ENCODE data around the gene PTK6. TPM values are rescaled to one million over a fixed set of nuclear protein-coding genes. Genes with fewer than 3 reads are reported as not detected.
"Not testable (repeated sequence)": the region's sequence is repeated elsewhere in the genome, so short reads cannot be mapped to it uniquely, and the experiment has no call there.

PTK6 gene
- total RNA-seq, 1 donor from 2014 or later, result 0.11 TPM

DNA sequence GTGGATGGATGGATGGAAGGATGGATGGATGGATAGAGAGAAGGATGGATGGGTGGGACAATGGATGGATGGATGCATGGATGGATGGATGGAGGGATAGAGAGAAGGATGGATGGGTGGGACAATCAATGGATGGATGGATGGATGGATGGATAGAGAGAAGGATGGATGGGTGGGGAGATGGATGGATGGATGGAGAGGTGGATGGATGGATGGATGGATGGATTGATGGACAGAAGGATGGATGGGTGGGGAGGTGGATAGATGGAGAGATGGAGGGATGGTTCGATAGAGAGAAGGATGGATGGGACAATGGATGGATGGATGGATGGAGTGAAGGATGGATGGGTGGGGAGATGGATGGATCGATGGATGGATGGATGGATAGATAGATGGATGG, 44.7 kb downstream of the PTK6 start:
- no peak for ATAC-seq
- intact Hi-C loops (cut with DNase I), result no loop called here
- DNase-seq (ENCODE audit: missing footprints), result no peak

DNA sequence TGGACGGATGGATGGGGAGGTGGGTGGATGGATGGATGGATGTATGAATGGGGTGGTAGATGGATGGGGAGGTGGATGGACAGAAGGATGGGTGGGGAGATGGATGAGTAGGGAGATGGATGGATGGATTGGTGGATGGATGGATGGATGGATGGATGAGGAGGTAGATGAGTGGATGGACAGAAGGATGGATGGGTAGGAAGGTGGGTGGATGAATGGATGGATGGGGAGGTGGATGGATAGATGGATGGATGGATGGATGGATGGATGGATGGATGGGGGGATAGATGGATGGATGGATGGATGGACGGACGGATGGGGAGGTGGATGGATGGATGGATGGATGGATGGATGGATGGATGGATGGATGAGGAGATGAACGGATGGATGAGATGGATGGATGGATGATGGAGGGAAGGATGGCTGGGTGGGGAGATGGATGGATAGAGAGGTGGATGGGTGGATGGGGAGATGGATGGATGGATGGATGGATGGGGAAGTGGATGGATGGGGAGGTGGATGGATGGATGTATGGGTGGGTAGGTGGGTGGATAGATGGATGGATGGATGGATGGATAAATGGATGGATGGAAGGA, 45.4 kb downstream of the PTK6 start:
- DNase-seq (ENCODE audit: missing footprints) (no peak), ATAC-seq (no peak)
- intact Hi-C loops (cut with DNase I), result no loop called here

DNA sequence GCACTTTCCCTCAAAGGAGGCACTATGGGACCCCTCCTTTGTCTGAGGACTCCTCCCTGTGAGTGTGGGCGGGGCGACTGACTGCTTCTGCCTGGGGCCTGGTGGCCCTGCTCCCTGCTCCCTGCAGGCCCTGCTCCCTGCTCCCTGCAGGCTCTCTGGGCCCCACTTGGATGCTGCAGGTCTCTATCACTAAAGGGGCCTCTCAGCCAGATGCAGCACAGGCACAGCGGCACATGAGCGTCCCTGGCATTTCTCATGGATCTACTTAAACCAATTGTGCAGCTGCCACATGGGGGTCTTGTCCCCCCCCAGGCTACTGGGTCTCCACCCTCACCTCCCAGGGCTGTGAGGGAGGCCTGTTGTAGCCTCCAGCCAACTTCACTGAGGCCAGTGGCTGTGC, 46.1 kb downstream of the PTK6 start:
- DNase-seq (ENCODE audit: missing footprints) (peak; percentile 11), ATAC-seq (no peak)
- intact Hi-C loops (cut with DNase I), result no loop called here

DNA sequence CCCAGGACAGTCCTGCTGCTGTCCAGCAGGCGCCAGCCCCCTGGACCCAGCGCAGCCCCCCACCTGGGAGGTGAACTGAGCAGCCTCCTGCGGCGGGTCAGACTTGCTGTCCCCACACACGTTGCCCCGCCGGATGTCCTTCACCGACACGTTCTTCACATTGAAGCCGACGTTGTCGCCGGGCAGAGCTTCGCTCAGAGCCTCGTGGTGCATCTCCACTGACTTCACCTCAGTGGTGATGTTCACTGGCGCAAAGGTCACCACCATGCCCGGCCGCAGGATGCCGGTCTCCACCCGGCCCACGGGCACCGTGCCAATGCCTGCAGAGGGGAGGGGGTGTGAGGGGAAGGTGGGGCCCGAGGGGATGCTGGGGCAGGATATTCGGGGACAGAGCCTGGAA, 46.8 kb downstream of the PTK6 start:
- intact Hi-C loops (cut with DNase I), result no loop called here
- DNase-seq (ENCODE audit: missing footprints) (peak; percentile 71), ATAC-seq (no peak)

DNA sequence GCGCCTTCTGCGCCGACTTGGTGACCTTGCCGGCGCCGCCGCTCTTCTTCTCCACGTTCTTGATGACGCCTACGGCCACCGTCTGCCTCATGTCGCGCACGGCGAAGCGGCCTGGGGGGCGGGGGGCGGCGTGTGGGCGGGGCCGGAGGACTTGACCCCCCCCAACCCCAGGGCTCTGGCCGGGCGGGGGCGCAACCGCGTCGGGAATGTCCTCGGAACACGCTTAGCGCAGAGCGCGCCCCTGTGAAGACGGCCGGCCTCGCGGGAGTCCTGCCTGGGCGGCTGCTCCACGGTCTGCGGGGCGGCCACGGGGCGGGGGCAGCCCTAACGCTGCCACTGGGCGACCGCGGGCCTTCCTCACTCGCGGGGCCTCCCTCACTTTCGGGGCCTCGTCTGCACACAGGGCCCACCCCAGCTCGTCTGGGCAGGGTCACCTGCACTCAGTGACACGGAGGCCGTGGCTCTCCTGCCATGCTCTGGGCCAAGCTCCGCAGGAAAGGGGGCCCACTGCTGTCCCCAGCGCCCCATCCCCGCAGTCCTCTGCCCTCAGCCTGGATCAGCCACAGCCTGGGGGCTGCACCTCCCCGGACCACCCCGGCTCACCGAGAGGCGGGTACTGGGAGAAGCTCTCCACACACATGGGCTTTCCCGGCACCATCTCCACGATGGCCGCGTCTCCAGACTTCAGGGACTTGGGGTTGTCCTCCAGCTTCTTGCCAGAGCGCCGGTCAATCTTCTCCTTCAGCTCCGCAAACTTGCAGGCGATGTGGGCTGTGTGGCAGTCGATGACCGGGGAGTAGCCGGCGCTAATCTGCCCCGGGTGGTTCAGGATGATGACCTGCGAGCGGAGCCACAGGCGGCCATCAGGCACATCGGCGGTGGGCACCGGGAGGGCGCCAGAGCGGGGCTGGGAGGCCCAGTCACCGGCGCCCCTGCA, 48.6 kb downstream of the PTK6 start:
- ATAC-seq (no peak), DNase-seq (ENCODE audit: missing footprints) (peak; percentile 61)
- intact Hi-C loops (cut with DNase I), result no loop called here

DNA sequence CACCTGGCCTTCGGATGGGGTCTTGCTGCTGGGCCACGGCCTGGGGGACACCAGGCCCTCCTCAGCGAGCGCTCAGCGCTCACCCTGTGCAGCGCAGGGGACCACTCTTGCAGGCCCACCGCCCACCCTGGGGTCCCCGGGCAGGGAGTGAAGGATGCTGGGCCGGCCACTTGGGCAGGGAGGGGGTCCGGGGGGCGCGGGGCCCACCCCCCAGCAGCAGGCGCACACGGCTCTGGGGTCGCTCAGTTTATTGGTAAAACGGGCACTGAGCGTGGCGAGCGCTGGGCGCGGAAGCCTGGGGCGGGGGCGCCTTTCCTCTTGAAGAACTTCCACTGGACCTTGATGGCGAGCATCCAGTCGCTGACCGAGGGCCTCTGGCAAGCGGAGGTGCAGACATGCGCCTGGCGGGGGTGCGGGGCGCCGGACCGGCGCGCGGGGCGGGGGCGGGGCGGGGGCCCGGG, 49.4 kb downstream of the PTK6 start:
- intact Hi-C loops (cut with DNase I), result no loop called here
- no peak for DNase-seq (ENCODE audit: missing footprints)
- ATAC-seq, result no peak

DNA sequence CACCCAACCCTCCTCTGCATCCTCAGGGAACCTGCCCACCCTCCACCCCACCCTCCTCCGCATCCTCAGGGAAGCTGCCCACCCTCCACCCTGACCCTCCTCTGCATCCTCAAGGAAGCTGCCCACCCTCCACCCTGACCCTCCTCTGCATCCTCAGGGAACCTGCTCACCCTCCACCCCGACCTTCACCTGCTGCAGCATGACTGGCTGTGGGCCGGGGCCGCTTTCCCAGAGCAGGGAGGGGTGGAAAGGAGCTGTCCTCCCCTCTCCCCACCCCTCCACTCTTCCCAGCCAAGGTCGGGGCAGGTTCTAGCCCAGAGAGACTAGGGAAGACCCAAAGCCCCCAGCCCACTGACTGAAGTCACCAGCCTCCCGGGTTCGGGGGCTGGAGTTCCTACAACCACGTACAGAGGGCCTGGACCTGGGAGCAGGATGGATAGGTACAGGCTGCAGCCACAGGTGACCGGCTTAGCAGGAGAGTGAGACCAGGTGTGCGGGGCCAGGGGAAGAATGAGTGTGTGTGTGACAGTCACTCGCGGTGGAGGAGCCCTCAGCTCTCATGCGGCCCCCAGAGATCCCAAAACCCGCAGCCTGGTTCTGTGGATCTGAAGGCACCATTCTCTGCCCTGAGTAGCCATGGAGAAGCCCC, 49.9 kb downstream of the PTK6 start:
- DNase-seq (ENCODE audit: missing footprints) (no peak), ATAC-seq (no peak)
- intact Hi-C loops (cut with DNase I), result no loop called here

DNA sequence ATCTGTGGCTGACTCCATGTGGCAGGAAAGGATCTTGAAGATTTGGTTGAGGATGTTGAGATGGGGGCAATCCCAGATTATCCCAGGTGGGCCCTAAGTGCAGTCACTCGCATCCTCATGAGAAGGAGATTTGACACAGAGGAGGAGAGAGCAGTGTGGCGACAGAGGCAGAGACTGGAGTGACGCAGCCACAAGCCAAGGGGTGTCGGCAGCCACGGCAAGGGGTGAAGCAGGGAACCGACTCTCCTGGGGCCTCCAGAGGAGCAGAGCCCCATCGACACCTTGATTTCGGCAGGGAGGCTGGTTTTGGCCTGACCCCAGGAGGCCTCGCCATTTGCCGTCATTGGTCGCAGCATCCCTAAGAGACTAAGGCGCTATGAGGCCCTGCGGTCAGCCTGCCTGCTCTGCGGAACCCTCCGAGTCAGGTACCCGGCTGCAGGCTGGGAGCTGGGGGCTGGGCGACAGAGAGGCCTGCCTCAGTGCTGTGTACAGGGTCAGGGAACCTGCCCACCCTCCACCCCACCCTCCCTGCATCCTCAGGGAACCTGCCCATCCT, 50.8 kb downstream of the PTK6 start:
- DNase-seq (ENCODE audit: missing footprints) (no peak), ATAC-seq (no peak)
- intact Hi-C loops (cut with DNase I), result no loop called here

DNA sequence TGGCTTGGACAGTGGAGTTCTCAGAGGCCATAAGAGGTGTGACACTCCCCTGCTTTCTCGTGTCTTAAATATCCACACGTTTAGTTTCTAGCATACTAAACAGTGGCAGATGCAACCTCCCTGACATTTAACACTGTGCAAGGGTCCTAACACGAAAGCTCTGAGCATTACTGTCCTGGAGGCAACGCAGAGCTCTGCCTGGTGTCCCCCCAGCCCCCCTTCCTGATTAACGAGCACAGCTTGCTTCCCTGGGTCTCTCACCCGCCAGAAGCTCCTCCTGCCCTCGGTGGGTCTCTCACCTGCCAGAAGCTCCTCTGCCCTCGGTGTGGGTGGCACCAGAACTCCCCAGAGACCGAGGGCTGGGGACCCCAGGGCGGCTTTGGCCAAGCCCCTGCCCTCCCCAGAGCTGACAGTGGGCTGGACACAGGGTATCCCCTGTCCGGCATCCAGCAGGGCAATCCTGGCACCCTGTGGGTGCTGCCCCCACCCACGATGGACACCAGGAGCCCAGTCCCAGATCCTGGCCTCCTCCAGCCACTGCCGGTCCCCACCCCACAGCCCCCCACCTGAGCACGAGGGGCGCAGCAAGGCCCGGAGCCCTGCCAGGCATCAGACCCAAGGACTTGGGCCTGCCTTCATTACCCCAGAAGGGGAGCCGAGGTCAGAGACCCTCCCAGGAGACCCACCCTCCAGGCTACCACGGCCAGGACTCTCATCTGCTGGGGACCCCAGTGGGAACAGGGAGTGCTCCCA, 52.3 kb downstream of the PTK6 start:
- DNase-seq (ENCODE audit: missing footprints) (no peak), ATAC-seq (no peak)
- intact Hi-C loops (cut with DNase I), result no loop called here

DNA sequence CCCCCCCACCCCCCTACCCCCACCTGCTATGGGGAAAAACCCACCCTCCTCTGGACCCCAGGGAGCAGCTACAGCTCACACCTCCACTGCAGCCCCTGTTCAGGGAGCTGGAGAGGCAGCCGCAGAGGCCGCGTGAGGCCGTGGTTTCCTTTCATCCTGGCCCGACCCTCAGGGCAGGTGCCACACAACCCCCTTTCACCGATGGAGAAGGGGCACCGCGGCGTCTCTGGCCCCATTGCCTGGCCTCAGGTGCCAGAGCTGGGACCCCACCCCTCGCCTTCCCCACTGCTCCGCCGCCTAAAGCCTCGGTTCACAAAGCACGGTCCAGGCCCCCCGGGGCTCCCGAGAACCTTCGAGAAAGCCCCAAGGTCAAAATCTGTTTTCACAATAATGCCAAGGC, 52.9 kb downstream of the PTK6 start:
- ATAC-seq, result no peak
- intact Hi-C loops (cut with DNase I), result no loop called here
- DNase-seq (ENCODE audit: missing footprints), result no peak

DNA sequence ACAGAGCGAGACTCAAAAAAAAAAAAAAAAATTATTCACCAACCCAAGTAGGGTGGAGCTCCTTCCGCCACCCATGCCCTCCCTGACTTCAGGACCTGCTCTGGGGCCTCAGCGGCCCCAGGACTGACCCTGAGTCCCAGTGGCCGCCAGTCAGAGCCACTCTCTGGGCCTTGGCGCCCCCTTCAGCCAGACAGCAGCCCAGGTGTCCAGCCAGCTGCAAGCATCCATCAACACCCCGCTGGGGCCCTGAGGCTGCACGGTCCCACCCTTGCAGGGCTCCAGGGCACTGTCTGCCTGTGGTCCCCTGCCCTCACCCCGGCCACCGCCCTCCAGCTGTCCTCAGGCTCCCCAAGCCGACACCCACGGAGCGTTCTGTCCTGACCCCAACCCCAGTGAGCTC, 53.3 kb downstream of the PTK6 start:
- no peak for DNase-seq (ENCODE audit: missing footprints)
- intact Hi-C loops (cut with DNase I), result no loop called here
- ATAC-seq, result no peak

DNA sequence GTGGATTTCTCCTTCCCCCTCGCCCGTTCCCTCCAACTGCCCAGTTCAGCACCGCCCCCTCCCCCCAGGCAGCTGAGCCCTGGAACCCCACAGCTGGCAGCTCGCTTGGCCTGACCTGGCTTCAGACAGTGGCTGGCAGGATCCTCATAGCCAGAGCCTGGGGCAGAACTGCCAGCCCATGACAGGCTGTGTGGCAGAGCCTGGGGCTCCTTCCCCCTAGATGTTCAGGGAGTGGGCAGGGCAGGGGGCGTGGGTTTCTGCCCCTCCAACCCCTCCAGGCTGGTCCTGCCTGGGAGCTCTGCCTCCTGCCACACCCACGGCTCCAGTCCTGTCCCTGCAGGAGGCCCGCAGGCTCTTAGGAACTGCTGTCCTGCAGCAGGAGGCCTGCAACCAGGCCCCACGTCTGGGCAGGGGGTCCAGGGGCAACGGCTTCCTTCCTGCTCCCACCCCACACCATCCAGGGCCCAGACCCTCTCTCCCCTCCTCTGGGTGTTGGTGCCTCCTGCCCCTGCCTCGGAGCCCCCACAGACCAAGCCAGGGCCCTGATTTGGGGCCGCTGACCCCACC, 55.1 kb downstream of the PTK6 start:
- no peak for DNase-seq (ENCODE audit: missing footprints)

DNA sequence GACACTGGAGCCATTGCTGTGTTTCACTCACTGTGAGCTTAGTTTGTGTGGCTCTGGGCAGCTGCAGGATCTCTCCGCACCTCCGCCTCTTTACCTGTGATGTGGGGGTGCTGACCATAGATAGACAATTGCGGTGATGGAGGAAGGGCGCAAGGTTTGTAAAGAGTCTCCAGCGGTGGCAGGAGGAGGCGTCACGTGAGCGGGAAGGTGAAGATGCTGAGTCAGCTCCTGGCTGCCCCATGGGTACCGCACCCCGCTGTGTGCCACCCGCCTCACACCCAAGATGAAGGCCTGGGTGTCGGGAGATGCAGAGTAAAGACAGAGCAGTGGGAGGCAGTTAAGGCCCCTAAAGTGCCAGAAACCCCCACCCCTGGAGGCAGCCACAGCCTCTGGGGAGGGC, 55.7 kb downstream of the PTK6 start:
- no peak for DNase-seq (ENCODE audit: missing footprints)
- intact Hi-C loops (cut with DNase I), result no loop called here
- no peak for ATAC-seq

More for the DNA sequence above, 55.1 kb downstream of the PTK6 start:
- intact Hi-C loops (cut with DNase I), result no loop called here
- ATAC-seq, result no peak

DNA sequence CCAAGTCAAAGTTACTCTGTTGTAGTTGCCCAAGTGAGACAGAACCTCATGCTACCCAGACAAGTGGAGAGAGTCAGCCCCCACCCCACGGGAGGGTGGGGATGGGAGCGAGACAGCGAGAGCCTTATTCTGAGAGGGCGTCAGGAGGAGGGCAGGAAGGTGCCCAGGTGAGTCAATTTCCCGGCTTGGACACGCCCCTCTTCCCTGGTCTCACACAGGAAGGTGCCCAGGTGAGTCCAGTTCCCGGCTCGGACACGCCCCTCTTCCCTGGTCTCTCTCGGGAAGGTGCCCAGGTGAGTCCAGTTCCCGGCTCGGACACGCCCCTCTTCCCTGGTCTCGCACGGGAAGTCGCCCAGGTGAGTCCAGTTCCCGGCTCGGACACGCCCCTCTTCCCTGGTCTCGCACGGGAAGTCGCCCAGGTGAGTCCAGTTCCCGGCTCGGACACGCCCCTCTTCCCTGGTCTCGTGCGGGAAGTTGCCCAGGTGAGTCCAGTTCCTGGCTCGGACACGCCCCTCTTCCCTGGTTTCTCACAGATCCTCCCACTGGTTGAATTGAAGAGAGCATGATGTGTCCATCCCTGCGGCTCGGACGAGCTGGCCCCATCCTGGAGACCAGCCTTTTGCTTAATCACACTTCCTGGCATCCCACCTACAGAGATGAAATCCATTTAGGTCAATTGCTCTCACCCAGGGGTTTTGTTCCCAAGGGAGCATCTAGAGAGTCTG, 57.3 kb downstream of the PTK6 start:
- intact Hi-C loops (cut with DNase I); ATAC-seq: not testable (repeated sequence)

DNA sequence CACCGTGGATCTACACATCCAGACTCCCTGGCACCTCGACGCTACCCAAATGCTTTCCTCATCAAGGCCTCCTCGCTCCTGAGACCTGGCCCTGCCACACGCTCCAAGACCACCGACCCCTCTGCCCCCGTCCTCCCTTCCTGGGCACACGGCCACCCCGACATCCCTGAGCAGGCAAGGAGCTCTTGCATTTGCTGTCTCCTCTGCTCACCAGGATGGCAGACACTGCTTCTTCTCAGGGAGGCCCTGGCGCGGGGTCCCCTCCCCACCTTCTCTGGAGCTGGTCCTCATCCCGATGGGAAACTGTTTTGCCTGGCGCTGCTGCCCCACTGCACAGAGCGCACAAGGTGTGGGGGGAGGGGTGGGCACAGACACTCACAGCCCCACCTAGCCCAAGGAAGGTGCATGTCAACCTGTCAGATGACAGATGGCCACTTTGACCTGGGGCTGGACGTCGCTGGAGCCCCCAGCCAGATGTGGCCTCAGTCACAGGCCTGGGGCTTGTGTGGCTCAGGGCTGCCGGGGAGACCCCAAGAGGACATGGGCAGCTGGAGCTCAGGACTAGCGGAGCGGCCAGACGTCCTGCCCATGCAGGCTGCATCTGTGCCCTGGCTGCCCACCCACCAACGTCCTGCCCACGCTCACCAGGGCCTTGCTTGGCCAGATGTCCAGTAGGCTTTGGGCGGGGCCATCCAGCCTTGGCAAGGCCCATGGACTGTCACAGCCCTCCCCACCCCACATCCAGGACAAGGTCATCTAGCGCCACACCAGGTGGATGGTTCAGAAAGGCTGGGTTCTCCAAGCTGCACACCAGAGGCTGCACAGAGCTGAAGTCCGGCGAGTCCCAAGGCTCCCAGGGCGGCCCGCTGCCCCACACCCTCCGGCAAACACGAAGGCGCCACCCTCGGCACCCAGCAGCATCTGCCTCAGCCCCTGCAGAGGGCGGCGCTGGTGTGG, 58.6 kb downstream of the PTK6 start:
- intact Hi-C loops (cut with DNase I), result no loop called here
- no peak for DNase-seq (ENCODE audit: missing footprints)

More for the DNA sequence above, 57.3 kb downstream of the PTK6 start:
- not testable (repeated sequence) for DNase-seq (ENCODE audit: missing footprints)

More for the DNA sequence above, 58.6 kb downstream of the PTK6 start:
- ATAC-seq, result no peak

All from Right ventricle myocardium inferior (tissue), 1 donor.